Smooth muscle cell of the brain vasculature (primary cell): ENCODE data around the gene PAK2.
"Not testable (repeated sequence)": the region's sequence is repeated elsewhere in the genome, so short reads cannot be mapped to it uniquely, and the experiment has no call there.

Source experiments
- DNase-seq: peaks from one replicate; pipeline ENCODE4 v3.0.0-alpha.2; 2012; ENCODE audit warnings: low read depth, low spot score

Gene PAK2

DNA sequence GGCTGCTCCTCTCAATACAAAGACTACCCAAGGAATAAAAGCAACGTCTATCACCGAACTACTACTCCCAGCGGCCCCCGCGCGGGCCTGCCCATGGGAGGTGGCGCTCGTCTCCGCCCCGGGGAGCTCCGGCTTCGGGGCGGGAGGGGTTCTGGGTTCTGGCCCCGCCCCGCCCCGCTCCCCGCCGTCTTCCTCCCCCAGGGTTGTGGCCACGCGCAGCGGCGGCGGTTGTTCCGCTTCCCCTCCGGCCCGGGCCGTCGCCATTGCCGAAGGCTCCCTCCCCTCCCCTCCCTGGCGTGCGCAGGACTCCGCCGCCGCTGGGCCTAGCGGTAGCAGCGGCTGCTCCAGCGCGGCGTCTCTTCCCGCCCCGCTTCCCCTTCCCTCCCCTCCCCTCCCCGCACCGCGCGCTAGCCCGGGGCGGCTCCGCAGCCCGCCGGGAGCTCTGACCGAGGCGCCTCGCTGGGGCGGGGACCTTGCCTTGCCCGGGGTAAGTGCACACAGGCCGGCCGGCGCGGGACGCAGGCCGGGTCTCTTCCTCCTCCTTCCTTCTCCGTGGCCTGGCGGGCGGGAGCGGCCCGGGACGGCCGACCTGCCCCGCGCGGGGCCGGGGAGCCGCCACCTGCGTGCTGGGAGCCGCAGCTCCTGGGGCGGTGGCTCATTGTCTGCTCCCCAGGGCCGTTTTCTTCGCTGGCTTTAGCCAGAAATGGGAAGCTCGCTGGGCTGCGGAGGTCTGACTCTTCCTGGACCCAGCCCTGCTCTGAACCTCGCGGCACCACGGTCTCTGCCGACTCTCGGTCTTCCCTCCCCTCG is at the start of gene PAK2:
Gene PAK2 (plus strand): TSS at position 187 of the 810 bp plus-strand sequence. CDS start 42,790 bp downstream, outside the sequence.
- peak; percentile 63 for DNase-seq

- DNase-seq: no peak
These were observed 49.6 kb upstream of the PAK2 start for GRCh38 chr3:196689941-196690660.

GRCh38 chr3:196691386-196691785 is 48.3 kb upstream of the PAK2 start:
- no peak for DNase-seq

DNA sequence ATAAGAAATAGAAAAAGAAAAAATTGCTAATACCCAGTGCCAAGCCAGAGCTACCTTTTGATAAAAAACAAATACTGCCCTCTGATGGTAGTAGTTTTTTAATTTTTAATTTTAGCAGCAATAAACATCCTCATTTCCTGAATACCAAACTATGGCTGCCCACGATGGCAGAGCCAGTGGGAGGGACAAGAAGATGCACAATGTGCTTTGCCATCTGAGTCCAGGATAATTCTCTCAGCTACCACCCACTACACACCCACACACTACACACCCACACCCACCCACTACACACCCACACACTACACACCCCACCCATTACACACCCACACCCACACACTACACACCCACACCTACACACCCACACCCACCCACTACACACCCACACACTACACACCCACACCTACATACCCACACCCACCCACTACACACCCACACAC is 45.4 kb upstream of the PAK2 start:
- DNase-seq: no peak

DNA sequence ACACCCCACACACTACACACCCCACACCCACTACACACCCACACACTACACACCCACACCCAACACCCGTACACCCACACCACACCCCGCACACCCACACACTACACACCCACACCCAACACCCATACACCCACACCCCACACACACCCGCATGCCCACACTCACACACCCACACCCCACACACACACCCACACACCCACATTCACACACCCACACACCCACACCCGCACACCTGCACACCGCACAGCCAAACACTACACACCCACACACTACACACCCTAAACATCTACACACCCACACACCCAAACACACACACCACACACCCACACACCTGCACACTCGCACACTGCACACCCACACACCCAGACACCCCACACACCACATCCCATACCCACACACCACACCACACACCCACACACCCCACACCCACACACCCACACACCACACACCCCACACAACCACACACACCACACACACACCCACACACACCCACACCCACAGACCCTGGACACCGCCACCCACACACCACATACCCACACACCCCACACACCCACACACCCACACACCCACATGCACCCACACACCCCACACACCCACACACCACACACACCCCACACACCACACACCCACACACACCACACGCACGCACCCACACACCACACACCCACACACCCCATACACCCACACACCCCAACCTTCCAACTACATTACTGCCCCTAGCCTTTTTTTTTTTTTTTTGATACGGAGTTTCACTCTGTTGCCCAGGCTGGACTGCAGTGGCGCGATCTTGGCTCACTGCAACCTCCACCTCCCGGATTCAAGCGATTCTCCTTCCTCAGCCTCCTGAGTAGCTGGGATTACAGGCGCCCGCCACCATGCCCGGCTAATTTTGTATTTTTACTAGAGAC is 44.5 kb upstream of the PAK2 start:
- no peak for DNase-seq

DNA sequence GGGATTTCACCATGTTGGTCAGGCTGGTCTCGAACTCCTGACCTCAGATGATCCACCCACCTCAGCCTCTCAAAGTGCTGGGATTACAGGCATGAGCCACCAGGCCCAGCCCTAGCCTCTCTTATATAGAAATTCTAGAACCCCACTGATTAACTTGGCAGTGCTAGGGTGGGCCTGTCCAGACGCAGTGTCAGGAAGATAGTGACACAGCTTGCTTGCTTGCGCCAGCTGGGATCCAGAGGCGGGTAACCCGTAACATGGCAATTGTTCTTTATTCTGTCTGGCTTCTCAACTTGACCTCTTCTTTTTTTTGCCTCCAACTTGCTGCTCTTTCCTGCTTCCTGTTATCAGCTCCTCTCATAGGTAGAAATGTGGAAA is 43.8 kb upstream of the PAK2 start:
- DNase-seq: no peak

- no peak for DNase-seq
These were observed 42.4 kb upstream of the PAK2 start for GRCh38 chr3:196697270-196697669.

DNA sequence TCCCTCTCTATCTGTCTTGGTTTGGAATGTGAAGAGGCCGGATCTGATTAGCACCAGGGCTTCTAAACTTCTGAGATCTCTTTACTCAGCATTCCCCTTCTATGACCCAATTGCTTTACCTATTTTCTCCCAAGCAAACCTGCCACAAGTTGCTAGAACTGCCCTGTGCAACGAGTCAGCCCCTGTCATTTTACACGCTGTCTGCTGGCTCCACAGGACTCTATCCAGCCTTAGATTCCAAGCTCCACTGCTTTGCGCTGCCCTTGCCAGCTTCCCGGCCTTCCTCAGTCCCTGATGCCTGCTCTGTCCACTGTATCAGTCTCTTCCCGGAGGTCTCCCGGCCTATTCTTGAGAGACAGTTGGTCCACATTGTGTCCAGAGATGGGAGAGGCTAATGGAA is 39.9 kb upstream of the PAK2 start:
- no peak for DNase-seq

DNA sequence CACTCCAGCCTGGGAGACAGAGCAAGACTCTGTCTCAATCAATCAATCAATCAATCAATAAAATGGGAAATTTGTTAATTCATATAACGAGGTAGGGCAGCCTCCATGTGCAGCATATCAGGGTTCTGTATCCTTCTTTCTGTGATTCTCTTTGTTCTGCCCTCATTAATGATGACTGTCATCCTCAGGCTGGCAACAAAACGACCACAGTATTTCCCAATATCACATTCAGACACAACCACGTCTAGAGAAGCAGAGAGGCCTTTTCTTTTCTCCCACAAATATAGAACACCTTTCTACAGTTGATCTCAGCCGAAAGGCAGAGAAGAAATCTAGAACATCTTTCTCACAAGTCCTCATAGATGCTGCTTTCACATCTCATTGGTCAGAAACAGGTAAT is 38.9 kb upstream of the PAK2 start:
- no peak for DNase-seq

DNA sequence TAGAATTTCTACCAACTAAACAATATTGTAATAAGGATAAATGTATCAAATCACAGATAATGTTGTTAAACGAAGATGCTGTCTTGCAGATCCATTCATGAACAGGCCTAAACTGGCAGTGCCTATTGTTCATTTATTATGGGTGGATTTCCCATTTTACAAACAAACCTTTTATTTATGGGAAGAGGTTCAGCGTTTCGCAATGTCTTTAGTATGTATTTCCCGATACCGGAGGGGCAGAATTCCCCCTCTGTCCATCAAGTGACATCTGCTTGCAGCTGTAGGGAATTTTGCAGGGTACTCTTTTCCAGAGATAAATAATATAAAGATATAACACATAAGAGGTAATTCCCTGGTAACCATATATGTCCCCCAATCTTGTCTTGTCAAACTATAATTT is 33.3 kb upstream of the PAK2 start:
- no peak for DNase-seq

GRCh38 chr3:196706731-196707130 is 32.9 kb upstream of the PAK2 start:
- no peak for DNase-seq

GRCh38 chr3:196707566-196707965 is 32.1 kb upstream of the PAK2 start:
- no peak for DNase-seq

DNA sequence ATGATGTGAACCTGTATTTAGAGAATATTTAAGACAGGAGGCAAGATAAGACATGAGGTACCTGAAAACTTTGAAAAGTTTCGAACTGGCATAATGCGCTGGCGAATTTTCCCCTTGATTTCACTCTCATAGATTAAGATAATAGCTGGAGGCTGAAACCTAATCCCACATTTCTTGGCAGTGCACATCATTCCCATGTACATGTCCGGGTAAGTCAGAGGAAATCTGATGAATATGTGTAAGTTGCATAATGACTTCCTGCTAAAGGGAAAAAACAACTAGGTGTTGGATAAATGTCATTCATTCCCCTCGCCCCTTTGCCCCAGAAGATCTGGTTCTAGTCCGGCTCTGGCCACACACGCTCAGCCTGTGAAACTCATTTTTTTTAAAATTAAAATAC is 31.2 kb upstream of the PAK2 start:
- no peak for DNase-seq

- DNase-seq: peak; percentile 53
These were observed 27.7 kb upstream of the PAK2 start, which contains the start of the genes CEP19 and PIGX for GRCh38 chr3:196711838-196712513. CEP19 (minus strand) TSS chr3:196712250; CDS start chr3:196708657, 3,593 bp downstream. PIGX (plus strand) TSS chr3:196712377.

DNA sequence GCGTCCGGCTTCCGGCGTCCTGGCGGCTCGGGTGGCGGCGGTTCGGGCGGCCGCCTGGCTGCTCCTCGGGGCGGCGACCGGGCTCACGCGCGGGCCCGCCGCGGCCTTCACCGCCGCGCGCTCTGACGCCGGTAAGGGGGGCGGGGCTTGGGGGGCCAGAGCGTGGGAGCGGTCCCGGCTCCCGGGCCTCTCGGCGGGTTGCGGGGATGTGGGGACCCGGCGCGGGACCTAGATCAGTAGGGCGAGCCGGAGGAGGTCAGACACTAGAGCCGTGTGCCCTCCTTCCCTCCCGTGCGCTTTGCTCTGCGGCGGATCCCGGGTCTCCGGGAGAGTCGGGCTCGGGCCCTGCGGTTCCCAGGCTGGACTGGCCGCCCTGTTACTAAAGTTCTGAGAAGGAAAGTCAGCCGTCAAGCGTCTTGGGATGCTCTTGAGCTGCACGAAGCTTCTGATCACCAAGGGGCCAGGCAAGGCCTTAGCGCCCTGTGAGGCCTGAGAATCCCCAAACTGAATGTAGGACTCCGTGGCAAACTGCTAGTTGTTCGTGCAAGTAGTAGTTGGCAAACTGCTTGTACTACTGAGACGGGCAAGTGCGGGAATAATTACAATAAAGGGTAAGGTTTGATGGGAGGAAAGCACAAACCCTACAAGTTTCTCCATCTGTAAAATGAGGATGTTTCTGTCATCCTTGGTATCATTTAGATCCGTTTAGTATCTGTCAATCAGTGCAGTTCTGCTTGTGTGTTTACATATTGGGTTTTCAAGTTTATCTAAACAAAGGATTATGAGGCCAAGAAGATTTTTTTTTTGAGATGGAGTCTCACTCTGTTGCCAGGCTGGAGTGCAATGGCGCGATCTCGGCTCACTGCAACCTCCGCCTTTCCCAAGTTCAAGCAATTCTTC is 26.9 kb upstream of the PAK2 start:
- peak; percentile 32 for DNase-seq

DNA sequence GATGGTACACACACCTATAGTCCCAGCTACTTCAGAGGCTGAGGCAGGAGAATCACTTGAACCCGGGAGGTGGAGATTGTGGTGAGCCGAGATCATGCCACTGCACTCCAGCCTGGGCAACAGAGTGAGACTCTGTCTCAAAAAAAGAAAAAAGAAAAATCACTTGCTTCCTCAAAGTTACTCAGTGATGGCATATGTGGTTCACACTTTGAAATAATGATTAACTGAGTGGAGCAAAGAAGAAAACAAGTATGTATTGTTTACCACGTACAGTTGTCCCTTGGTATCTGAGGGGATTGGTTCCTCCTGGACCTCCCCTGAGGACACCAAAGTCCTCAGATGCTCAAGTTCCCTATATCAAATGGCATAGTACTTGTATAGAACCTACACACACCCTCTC is 22.5 kb upstream of the PAK2 start:
- not testable (repeated sequence) for DNase-seq

GRCh38 chr3:196721097-196721496 is 18.6 kb upstream of the PAK2 start:
- no peak for DNase-seq

GRCh38 chr3:196726788-196727675 is 12.6 kb upstream of the PAK2 start:
- peak; percentile 21 for DNase-seq

- DNase-seq: no peak
These were observed 3.9 kb upstream of the PAK2 start for GRCh38 chr3:196735751-196736150.
